Activated T-helper 1 cell treated with Interleukin-2 at 50 U/mL for 16 hours (primary cell): ENCODE measurements around the gene CHRNA4.

Source experiments
- DNase-seq: peaks from one replicate; pipeline ENCODE4 v3.0.0-alpha.2; 2020; ENCODE audit warnings: low read depth

CHRNA4 gene

DNA sequence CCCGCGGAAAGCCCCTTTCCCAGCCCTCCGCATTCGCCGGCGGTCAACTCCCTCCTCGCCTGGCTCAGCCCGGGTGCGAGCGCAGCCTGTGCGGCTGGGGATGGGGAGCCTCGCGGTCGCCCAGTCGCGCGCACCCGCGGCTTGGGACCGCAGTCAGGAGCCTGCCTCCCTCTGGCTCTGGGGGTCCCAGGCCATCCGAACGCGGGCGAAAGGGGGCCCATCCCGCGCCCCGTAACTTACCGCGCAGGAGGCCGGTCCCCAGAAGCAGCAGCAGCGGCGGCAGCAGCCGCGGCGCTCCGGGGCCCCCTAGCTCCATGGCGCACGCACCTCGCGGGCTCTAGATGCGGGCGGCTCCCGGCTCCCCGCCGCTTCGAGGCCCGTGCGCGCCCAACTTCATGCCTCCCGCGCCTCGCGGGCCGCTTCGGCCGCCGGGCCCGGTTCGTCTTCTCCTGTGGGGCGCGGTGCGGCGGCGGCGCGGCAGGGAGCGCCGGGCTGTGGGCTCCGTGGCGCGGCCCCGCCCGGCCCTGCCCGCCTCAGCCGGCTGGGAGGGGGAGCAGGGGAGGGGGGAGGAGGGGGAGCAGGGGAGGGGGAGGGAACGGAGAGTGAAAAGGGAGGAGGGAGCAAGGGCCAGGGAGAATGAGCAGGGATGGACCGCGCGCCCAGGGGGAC is at the start of gene CHRNA4:
Gene CHRNA4, minus strand, starts transcription at position 500 of the 669 bp plus-strand sequence. Its CDS starts 184 bp downstream, at position 316.
- no peak for DNase-seq

DNA sequence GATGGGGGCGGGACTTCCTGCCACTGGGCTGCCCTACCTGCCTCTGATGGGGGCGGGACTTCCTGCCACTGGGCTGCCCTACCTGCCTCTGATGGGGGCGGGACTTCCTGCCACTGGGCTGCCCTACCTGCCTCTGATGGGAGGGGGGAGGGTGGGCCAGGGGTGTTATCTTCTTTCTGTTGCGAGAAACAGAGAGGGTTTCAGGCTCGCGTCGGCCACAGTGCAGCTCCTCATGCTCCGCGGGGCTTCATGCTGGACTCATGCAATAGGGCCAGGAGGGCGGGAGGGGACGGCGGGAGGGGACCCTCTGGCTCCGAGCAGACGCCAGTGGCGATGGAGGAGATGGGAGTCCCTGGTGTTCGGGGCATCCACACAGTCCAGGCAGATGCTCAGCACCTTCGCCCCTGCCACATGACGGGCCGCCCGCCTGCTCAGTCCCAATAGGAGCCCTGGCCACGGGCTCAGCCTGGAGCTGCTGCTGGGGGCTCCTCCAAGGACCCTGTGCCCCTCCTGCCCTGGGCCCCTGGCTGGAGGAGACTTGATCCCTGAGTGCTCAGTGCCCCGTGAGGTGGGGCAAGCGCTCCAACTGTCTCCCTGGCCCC is 48.8 kb upstream of the CHRNA4 start:
- DNase-seq = no peak

DNA sequence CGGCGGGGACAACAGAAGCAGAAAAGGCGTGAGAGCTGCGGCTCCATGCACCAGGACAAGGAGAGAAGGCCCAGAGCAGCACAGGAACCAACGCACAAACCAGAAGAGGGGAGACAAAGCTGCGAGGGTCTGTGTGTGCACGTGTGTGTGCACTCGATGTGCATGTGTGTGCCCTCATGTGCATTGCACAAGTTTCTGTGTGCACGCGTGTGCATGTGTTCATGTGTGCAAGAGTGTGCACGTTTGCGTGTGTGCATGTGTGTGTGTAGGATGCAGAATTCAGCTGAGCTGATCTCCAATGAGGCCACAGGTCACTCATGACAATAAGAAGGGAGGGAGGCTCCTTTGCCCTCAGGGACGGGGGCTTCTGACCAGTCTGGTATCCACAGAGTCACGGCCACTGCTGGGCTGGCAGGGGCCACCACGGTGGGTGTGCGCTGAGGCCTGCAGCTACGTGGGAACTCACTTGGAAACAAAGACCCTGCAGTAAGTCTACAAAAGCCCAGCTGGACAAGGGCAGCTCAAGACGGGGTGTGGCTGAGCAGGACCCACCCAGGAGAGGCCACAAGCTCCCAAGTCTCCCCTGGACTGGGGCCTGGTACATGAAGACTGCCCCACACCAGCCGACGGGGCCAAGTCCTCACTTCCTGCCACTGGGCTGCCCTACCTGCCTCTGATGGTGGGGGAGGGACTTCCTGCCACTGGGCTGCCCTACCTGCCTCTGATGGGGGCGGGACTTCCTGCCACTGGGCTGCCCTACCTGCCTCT is 48.1 kb upstream of the CHRNA4 start:
- DNase-seq = no peak

DNA sequence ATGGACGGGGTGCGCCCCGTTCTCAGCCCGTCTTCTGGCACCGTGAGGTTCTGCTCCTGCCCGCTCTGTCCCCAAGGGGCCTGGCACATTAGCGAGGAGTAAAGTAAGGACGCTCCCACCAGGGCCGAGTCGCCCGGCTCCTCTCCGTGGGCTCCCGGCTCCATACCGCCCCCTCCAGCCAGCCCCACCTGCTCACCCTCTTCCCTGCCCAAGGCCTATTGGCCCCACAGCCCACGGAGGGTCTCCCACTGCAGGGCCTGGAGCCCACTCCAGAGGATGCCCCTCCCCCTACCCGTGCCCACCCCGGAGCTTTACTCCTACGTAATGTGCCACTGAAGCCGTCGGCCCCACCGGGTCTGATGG is 47.5 kb upstream of the CHRNA4 start:
- no peak for DNase-seq

DNA sequence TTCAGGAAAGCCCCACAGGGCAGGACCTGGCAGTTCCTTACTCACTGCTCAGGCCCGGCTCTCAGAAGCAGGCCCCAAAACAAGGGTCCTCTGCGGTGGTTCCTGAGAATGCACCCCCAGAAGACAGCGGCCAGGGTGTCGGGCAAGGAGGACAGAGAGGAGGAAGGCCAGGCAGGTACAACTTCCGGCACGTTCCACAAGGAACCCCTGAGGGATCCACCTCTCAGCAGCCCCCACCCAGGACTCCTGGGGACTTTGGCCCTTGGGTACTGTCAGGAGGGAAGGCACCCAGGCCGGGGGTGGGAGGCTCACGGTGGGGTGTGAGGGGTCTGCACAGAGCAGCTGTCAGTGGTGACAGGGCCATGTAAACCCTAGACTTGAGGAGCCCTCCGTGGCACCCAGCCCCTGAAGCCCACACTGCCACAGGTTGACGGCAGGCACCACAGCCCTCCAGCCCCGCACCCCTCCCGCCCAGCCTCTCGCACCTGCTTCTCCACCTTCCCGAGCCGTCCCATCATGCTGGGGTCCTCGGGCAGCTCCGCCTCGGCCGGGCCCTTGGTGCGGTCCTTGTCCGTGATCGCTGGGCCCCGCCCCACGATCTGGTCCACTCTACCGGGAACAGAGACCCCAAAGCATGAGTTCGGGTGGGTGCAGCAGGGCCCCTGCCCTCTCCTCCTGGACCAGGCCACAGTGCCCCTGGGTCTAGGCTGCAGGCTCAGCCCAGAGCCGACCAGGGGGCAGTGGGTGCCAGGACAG is 47.0 kb upstream of the CHRNA4 start:
- no peak for DNase-seq

DNA sequence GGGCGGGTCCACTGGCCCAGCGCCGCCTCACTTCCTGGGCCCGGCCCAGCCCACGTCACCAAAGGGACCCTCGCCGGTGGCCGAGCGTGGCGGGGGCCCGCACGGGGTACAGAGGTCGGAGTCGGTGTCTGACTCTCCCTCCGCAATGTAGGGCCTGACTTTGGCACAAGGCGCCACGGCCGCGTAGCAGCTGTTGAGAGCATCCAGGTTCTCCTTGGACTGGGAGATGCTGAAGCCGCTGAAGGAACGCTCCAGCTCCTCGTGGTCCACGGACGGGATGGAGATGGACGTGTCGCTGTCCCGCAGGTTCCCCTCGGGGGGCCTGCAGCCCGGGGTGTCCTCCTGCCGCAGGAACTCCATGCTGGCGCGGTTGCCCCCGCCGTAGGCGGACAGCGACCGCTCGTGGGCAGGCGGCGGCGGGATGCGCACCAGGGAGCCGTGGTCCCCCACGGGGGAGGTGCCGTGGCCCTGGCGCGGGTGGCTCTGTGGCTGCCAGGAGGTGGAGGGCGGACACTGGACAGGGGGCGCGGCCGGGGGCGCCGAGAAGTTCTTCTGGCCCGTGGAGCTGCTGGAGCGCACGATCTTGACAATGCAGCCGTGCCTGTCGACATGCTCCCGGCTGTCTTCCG is 45.6 kb upstream of the CHRNA4 start:
- DNase-seq = no peak

DNA sequence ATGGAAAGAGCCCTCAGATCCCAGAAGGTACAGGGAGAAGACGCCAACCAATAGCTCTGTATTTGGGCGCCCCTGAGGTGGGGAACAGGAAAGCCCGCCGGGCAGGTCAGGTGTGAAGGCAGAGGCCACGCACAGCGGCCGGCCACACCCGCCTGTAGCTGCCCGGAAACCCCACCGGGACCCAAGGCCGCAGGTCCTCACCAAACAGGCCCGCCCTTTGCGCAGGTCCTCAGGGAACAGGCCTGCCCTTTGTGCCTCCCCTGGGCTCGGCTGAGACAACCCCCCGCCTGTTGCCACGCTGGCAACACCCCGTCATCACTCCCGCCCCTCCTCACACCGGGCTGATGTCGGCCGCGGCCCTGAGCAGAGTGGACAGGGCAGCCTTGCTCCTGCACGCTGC is 44.9 kb upstream of the CHRNA4 start:
- DNase-seq = no peak

DNA sequence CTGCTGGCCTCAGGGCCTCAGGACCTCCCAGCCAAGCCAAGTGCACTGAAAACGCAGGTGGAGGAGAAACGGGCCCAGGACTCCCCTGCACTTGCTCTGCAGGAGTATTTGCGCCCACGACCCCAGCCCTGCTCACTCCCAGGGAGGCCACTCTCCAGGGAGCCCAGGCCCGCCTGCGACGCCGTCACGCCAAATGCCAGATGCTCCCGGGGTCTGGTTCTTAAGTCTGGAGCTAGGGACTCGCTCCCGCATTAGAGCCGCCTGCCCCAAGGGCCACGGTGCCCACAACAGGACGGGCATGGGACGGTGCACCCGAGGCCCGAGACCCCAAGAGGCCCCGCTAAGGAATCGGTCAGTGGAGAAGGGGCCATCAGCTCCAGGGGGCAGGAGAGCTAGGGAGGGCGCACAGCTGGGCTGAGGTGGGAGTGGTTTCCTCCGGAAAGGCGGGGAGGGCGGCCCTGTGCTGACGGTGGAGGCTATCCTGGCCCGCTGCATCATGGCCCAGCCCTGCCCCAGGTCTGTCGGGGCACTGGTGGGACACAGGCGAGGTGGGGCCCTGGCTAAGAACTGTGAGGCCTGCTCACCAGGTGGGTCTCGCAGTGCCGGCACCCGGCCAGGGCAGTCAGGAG is 44.1 kb upstream of the CHRNA4 start:
- DNase-seq = no peak

DNA sequence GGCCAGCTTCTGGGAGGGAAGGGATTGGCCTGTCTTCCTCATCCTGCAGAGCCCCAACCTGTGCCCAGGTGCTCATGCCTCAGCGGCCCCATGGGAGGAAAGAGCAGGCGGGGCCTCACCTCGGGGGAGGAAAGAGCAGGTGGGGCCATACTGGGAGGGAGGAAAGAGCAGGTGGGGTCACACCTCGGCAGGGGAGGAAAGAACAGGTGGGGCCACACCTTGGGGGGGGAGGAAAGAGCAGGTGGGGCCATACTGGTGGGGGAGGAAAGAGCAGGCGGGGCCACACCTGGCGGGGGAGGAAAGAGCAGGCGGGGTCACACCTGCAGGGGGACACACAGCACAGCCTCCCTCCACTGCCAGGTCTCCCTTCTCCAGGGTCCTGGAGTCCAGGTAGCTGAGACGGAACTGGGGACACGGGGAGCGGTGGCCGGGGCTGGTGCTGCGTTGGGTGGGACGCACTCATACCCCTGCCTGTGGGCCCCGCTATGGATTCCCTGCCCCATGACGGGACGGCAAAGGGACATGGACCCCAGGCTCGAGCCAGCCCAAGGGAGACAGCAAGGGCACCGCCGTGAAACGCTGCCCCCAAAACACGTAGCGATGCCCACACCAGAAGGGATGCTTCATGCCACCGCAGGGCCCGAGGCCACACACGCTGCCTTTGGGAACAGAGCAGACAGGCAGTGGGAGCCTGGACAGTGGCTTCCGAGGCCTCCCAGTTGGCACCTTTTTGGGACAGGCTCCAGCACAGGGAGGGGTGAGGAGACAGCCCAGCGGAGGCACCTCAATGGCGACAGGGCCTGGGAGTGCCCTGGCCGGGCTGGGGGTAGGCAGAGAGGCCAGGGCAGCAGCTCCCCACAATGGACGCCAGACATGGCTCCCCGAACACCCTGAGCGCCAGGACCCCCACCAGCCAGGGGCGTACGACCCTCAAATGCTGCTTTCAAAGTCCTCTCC is 43.3 kb upstream of the CHRNA4 start:
- no peak for DNase-seq

DNA sequence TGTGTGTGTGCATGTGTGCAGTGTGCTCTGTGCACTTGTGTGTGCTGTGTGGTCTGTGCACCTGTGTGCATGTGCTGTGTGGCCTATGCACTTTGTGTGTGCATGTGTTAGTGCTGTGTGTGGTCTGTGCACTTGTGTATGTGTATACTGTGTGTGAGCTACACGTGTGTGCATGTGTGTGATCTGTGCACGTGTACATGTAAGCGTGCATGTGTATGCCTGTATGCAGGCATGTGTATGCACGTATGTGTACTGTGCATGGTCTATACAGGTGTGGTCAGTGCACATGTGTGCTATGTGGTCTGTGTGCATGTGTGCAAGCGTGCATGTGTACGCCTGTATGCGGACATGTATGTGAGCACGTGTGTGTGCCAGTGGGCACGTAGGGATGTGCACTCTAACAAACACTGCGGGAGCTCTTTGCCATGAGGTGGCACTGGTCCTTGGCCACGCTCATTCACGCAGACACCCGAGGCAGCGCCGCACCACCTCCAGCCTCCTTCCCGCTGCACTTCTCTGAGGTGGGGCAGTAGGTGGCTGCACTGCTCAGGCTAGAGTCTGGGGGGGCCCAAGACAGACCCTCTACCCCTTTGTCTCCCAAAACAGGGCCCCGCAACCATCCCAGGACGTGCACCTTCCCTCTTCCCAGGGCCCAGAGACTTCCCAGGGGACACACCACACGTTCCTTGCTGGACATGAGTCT is 42.4 kb upstream of the CHRNA4 start:
- no peak for DNase-seq

DNA sequence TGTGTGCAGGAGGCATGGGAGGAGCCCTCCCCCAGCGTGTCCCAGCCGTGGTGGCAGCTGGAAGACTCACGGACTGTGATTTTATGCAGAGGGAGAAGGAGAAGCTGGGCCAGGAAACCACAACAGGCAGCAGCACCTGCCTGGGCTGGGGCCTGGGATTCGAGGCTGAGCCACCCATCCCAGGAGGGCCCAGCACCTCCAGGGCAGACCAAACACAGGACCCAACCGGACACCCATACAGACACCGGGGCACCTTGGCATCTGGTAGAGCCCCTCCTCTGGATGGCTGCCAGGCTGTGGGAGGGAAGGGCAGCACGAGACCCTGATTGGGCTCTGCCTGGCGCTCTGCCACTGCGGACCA is 41.7 kb upstream of the CHRNA4 start:
- DNase-seq = no peak

DNA sequence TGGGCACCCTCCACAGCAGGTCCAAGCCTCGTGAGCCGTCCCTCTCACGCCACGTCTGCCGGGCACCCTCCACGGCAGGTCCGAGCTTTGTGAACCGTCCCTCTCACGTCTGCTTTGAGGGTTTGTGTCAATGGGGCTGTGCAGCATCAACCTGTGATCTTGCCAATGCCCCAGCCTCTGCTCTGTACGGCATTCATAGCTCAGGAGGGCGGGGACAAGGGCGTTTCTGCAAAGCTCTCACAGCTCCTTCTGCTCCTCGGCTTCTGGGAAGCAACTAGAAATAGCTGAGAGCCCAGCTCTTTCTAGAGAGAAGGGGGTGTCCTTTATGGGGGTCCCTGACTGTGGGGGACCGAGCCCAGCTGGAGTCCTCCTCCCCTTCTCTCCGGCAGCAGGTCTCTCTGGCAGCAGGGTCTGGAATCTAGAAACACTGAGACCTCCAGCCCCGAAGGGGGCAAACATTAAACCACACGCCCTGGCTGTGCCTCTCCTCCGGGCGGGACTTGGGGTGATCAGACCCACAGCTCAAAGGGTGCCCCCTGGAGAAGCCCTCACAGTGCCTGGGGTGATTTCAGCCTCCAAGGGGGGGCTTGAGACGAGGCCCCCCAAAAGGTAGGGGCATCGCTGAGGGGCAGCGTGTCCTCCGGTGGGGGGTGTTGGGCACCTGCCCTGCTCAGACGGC is 41.2 kb upstream of the CHRNA4 start:
- DNase-seq = no peak

DNA sequence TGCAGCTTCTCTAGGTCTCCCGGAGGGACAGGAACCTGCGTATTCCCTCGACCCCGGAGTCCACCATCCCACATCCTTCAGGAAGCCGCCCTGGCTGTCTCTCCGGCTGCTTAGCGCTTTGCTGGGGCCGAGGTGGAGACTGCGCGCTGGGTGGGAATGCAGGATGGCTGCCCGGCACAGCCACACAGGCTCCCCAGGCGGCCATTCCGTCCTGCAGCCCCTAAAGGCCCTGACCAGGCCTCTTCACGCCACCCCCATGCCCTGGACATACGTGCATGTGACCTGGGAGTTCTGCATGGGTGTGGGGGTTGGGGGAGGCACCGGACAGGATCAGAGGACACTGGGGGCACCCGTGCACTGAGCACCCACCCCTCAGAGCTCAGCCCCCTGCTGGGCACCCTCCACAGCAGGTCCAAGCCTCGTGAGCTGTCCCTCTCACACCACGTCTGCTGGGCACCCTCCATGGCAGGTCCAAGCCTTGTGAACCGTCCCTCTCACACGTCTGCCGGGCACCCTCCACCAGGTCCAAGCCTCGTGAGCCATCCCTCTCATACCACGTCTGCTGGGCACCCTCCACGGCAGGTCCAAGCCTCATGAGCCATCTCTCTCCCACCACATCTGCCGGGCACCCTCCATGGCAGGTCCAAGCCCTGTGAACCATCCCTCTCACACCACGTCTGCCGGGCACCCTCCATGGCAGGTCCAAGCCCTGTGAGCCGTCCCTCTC is 40.4 kb upstream of the CHRNA4 start:
- DNase-seq = no peak

DNA sequence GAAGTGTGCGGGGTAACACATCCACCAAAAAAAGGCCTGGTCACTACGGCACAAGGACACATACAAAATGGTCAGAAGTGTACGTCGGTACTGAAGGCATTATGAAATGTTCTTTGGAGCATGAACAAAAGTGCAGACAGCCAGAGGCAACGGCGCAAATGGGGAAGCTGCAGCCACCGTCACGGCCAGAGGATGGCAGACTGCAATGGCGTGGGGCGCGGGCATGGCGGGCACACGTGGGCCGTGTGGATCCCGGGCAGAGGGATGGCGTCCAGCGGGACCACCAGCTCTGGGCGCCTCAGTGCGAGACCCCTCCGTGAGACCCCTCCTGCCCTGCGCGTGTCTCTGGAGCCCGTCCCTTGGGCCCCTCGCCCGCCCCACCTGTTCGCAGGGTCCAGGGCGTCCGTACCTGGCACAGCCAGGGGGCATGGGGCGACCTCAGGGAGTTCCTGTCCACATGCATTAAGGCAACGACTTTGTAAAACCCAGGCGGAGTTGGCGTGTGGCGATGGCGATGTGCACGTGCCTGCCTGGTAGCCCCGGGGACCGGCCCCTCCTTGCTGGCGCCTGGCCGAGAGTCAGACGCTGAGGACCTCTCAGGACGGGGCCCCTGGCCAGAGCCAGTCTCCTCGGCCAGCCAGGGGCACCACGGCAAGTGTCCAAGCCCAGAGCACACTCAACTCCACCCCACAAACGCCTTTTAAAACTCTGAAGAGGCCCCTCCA is 39.5 kb upstream of the CHRNA4 start:
- DNase-seq = no peak

DNA sequence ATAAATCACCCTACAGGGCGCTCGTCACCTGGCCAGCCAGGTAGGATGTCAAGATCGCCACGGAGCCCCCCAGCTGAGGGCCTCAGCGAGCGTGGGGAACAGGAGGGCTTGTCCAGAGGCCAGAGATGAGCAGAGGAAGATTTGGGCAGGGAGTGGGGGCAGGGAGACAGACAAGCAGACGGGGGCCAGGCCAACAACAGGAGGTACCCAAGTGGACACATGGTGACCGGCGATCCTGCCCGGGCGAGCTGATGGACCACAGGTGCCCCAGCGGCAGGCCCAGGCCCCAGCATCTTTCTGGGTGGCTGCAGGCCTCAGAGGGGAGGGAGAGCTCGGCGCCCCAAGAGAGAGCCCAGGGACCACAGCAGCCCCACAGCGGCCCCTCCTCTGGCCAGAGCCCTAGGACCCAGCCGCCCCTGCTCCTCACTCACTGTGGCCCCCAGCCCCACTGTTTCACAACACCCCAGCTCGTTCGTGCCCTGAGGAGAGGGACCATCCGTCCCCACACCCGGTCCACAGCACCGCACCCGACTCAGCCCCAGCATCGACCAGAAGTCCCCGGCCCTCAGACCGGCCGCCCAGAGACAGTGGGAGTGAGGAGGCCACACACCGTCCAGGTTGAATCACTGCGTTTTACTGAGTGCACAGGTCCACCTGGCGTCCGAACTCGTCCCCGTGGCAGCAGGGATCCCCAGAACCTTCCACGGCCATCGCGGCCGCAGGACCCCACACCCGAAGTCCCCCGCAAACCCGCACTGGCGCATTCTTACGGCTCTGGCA is 38.6 kb upstream of the CHRNA4 start:
- DNase-seq = no peak

DNA sequence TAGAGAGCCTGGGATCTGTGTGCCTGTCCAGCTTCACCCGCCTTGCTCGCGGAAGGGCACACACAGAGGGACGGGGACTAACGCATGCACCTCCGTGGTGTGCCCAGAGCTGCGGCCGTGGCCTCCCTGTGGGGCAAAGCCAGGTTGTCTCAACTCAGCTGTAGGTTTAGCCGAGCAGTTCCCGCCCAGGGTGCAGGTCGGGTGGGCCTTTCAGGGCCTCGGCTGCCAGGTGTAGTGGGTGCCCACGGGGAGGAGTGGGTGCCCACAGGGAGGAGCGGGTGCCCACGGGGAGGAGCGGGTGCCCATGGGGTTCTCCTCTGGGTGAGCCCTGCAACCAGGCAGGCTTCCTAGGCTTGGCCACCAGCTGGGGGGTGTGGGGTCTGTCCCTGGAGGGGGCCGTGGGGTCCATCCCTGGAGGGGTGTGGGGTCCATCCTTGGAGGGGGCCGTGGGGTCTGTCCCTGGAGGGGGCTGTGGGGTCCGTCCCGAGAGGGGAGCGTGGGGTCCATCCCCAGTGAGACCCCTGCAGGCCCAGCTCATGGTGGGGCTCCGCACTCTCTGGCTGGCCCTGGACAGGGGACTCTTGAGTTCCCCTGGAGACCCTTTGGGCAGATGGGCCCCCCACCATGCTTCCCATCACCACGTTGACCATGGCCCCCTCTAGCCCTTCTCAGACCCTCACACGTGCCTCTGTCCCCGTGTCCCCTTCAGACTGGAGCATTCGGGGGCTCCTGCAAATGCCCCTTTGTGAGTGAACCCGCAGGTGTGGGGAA is 37.8 kb upstream of the CHRNA4 start:
- no peak for DNase-seq
